ENCODE data around the gene C1orf21. TPM values are rescaled to one million over a fixed set of nuclear protein-coding genes. Genes with fewer than 3 reads are reported as not detected.

The C1orf21 gene
- total and polyA plus RNA-seq, 3 experiments from 2014 or later: 6.8 to 23.4 (median 8.2) TPM

GRCh38 chr1:184533915-184534314, 147.1 kb downstream of the C1orf21 start:
- H3K36me3 ChIP-seq (ENCODE audit: insufficient read depth, low read length): no peaks in the 10 kb centered on the region
- H3K4me1 Mint-ChIP-seq: peaks cover 0 to 4% (median 3%) of the 10 kb centered on the region in 3 donors
- no peaks in the 10 kb centered on the region for H3K9me3 ChIP-seq (ENCODE audit: low read length)
- no peaks in the 10 kb centered on the region for H3K27me3 ChIP-seq (ENCODE audit: insufficient read depth, low read length, poor library complexity, severe bottlenecking)
- peaks cover 6 to 12% of the 10 kb centered on the region in 2 donors for H3K27me3 Mint-ChIP-seq
- no peak for DNase-seq
- no peak overlapping the region for H3K27ac Mint-ChIP-seq
- no peak overlapping the region for H3K4me3 ChIP-seq (ENCODE audit: low read length)
- H3K4me3 Mint-ChIP-seq: no peak overlapping the region
- peaks cover 0 to 17% (median 10%) of the 10 kb centered on the region in 5 donors for H3K9me3 Mint-ChIP-seq
- H3K4me1 ChIP-seq (ENCODE audit: insufficient read depth, low read length): no peaks in the 10 kb centered on the region
- no peak overlapping the region for H3K27ac ChIP-seq (ENCODE audit: low read depth, low read length)
- ChIA-PET CTCF (no interaction called here), POLR2A (no interaction called here)
- peaks cover 2 to 38% (median 5%) of the 10 kb centered on the region in 3 donors for H3K36me3 Mint-ChIP-seq

GRCh38 chr1:184534690-184535089, 147.9 kb downstream of the C1orf21 start:
- H3K36me3 ChIP-seq (ENCODE audit: insufficient read depth, low read length): no peaks in the 10 kb centered on the region
- H3K9me3 ChIP-seq (ENCODE audit: low read length): no peaks in the 10 kb centered on the region
- no peak overlapping the region for H3K4me3 ChIP-seq (ENCODE audit: low read length)
- CTCF ChIA-PET: no interaction called here
- Mint-ChIP-seq H3K27me3 (peaks cover 6 to 12% of the 10 kb centered on the region in 2 donors), H3K36me3 (peaks cover 2 to 38% (median 5%) of the 10 kb centered on the region in 3 donors), H3K4me3 (no peak overlapping the region), H3K4me1 (peaks cover 0 to 4% (median 3%) of the 10 kb centered on the region in 3 donors), H3K27ac (no peak overlapping the region), H3K9me3 (peaks cover 2 to 17% (median 15%) of the 10 kb centered on the region in 5 donors)
- no peak overlapping the region for H3K27ac ChIP-seq (ENCODE audit: low read depth, low read length)
- H3K4me1 ChIP-seq (ENCODE audit: insufficient read depth, low read length): no peaks in the 10 kb centered on the region
- no peak for DNase-seq
- H3K27me3 ChIP-seq (ENCODE audit: insufficient read depth, low read length, poor library complexity, severe bottlenecking): no peaks in the 10 kb centered on the region
- POLR2A ChIA-PET: no interaction called here

GRCh38 chr1:184535191-184535970, 148.6 kb downstream of the C1orf21 start:
- H3K4me1 Mint-ChIP-seq: peaks cover 0 to 4% (median 3%) of the 10 kb centered on the region in 3 donors
- H3K36me3 Mint-ChIP-seq: peaks cover 2 to 38% (median 5%) of the 10 kb centered on the region in 3 donors

GRCh38 chr1:184536246-184536985, 149.6 kb downstream of the C1orf21 start:
- no peak overlapping the region for H3K4me3 ChIP-seq (ENCODE audit: low read length)
- Mint-ChIP-seq H3K4me3 (no peak overlapping the region), H3K27ac (peak overlapping the region in 1 of 8 donors; percentile 61), H3K9me3 (peaks cover 2 to 15% (median 15%) of the 10 kb centered on the region in 5 donors), H3K36me3 (peaks cover 2 to 38% (median 5%) of the 10 kb centered on the region in 3 donors), H3K27me3 (peaks cover 6 to 12% of the 10 kb centered on the region in 2 donors), H3K4me1 (peaks cover 0 to 4% (median 0%) of the 10 kb centered on the region in 3 donors)
- no peaks in the 10 kb centered on the region for H3K4me1 ChIP-seq (ENCODE audit: insufficient read depth, low read length)
- POLR2A ChIA-PET: no interaction called here
- H3K27me3 ChIP-seq (ENCODE audit: insufficient read depth, low read length, poor library complexity, severe bottlenecking): no peaks in the 10 kb centered on the region
- DNase-seq: no peak
- no peaks in the 10 kb centered on the region for H3K9me3 ChIP-seq (ENCODE audit: low read length)
- CTCF ChIA-PET: no interaction called here
- H3K27ac ChIP-seq (ENCODE audit: low read depth, low read length): no peak overlapping the region
- H3K36me3 ChIP-seq (ENCODE audit: insufficient read depth, low read length): no peaks in the 10 kb centered on the region

More at GRCh38 chr1:184535191-184535970, 148.6 kb downstream of the C1orf21 start:
- DNase-seq: no peak
- no peak overlapping the region for H3K4me3 ChIP-seq (ENCODE audit: low read length)
- Mint-ChIP-seq H3K9me3 (peaks cover 2 to 17% (median 15%) of the 10 kb centered on the region in 5 donors), H3K27ac (no peak overlapping the region), H3K4me3 (no peak overlapping the region), H3K27me3 (peaks cover 6 to 12% of the 10 kb centered on the region in 2 donors)
- H3K9me3 ChIP-seq (ENCODE audit: low read length): no peaks in the 10 kb centered on the region
- POLR2A ChIA-PET: no interaction called here
- H3K36me3 ChIP-seq (ENCODE audit: insufficient read depth, low read length): no peaks in the 10 kb centered on the region
- H3K27ac ChIP-seq (ENCODE audit: low read depth, low read length): no peak overlapping the region
- no peaks in the 10 kb centered on the region for H3K4me1 ChIP-seq (ENCODE audit: insufficient read depth, low read length)
- CTCF ChIA-PET: no interaction called here
- no peaks in the 10 kb centered on the region for H3K27me3 ChIP-seq (ENCODE audit: insufficient read depth, low read length, poor library complexity, severe bottlenecking)

- Mint-ChIP-seq H3K27ac (no peak overlapping the region), H3K4me3 (no peak overlapping the region), H3K4me1 (no peaks in the 10 kb centered on the region), H3K36me3 (peaks cover 0 to 27% (median 4%) of the 10 kb centered on the region in 3 donors), H3K27me3 (peaks cover 1 to 3% of the 10 kb centered on the region in 2 donors), H3K9me3 (peaks cover 2 to 15% (median 14%) of the 10 kb centered on the region in 5 donors)
- ChIA-PET CTCF (no interaction called here), POLR2A (no interaction called here)
- no peaks in the 10 kb centered on the region for H3K4me1 ChIP-seq (ENCODE audit: insufficient read depth, low read length)
- no peaks in the 10 kb centered on the region for H3K9me3 ChIP-seq (ENCODE audit: low read length)
- no peak overlapping the region for H3K27ac ChIP-seq (ENCODE audit: low read depth, low read length)
- H3K36me3 ChIP-seq (ENCODE audit: insufficient read depth, low read length): no peaks in the 10 kb centered on the region
- no peak for DNase-seq
- H3K4me3 ChIP-seq (ENCODE audit: low read length): no peak overlapping the region
- no peaks in the 10 kb centered on the region for H3K27me3 ChIP-seq (ENCODE audit: insufficient read depth, low read length, poor library complexity, severe bottlenecking)
Observed at GRCh38 chr1:184539580-184539979, 152.8 kb downstream of the C1orf21 start.

- Mint-ChIP-seq H3K36me3 (peaks cover 0 to 13% (median 1%) of the 10 kb centered on the region in 3 donors), H3K4me3 (no peak overlapping the region), H3K4me1 (no peaks in the 10 kb centered on the region), H3K27me3 (peaks cover 0 to 1% of the 10 kb centered on the region in 2 donors), H3K27ac (no peak overlapping the region), H3K9me3 (peaks cover 2 to 13% (median 8%) of the 10 kb centered on the region in 5 donors)
- CTCF ChIA-PET: no interaction called here
- no peak overlapping the region for H3K4me3 ChIP-seq (ENCODE audit: low read length)
- H3K27ac ChIP-seq (ENCODE audit: low read depth, low read length): no peak overlapping the region
- POLR2A ChIA-PET: no interaction called here
- no peaks in the 10 kb centered on the region for H3K9me3 ChIP-seq (ENCODE audit: low read length)
- DNase-seq: no peak
- no peaks in the 10 kb centered on the region for H3K27me3 ChIP-seq (ENCODE audit: insufficient read depth, low read length, poor library complexity, severe bottlenecking)
- H3K4me1 ChIP-seq (ENCODE audit: insufficient read depth, low read length): no peaks in the 10 kb centered on the region
- H3K36me3 ChIP-seq (ENCODE audit: insufficient read depth, low read length): no peaks in the 10 kb centered on the region
Observed at GRCh38 chr1:184541537-184542152, 154.8 kb downstream of the C1orf21 start.

- no peaks in the 10 kb centered on the region for H3K27me3 ChIP-seq (ENCODE audit: insufficient read depth, low read length, poor library complexity, severe bottlenecking)
- no peak overlapping the region for H3K27ac ChIP-seq (ENCODE audit: low read depth, low read length)
- Mint-ChIP-seq H3K27me3 (no peaks in the 10 kb centered on the region), H3K27ac (no peak overlapping the region), H3K4me3 (no peak overlapping the region), H3K9me3 (peaks cover 2 to 13% (median 6%) of the 10 kb centered on the region in 5 donors), H3K4me1 (no peaks in the 10 kb centered on the region), H3K36me3 (peaks cover 0 to 10% (median 0%) of the 10 kb centered on the region in 3 donors)
- H3K4me3 ChIP-seq (ENCODE audit: low read length): no peak overlapping the region
- ChIA-PET POLR2A (no interaction called here), CTCF (no interaction called here)
- H3K36me3 ChIP-seq (ENCODE audit: insufficient read depth, low read length): no peaks in the 10 kb centered on the region
- no peaks in the 10 kb centered on the region for H3K4me1 ChIP-seq (ENCODE audit: insufficient read depth, low read length)
- no peaks in the 10 kb centered on the region for H3K9me3 ChIP-seq (ENCODE audit: low read length)
- DNase-seq: no peak
Observed at GRCh38 chr1:184542291-184542690, 155.5 kb downstream of the C1orf21 start.

GRCh38 chr1:184545601-184546000, 158.8 kb downstream of the C1orf21 start:
- Histone ChIP-seq H3K36me3 (ENCODE audit: insufficient read depth, low read length) (no peaks in the 10 kb centered on the region), H3K27ac (ENCODE audit: low read depth, low read length) (no peak overlapping the region), H3K4me3 (ENCODE audit: low read length) (no peak overlapping the region), H3K4me1 (ENCODE audit: insufficient read depth, low read length) (no peaks in the 10 kb centered on the region), H3K27me3 (ENCODE audit: insufficient read depth, low read length, poor library complexity, severe bottlenecking) (no peaks in the 10 kb centered on the region), H3K9me3 (ENCODE audit: low read length) (no peaks in the 10 kb centered on the region)
- POLR2A ChIA-PET: no interaction called here
- H3K4me1 Mint-ChIP-seq: no peaks in the 10 kb centered on the region
- H3K4me3 Mint-ChIP-seq: no peak overlapping the region
- CTCF ChIA-PET: no interaction called here
- no peaks in the 10 kb centered on the region for H3K27me3 Mint-ChIP-seq
- H3K9me3 Mint-ChIP-seq: no peaks in the 10 kb centered on the region
- no peaks in the 10 kb centered on the region for H3K36me3 Mint-ChIP-seq
- no peak for DNase-seq
- no peak overlapping the region for H3K27ac Mint-ChIP-seq
